ENCODE data around the gene THYN1. TPM values are rescaled to one million over a fixed set of nuclear protein-coding genes. Genes with fewer than 3 reads are reported as not detected.
"Not testable (repeated sequence)": the region's sequence is repeated elsewhere in the genome, so short reads cannot be mapped to it uniquely, and the experiment has no call there.

Gene THYN1
- total RNA-seq, 1 experiment from 2014 or later, result 88.3 TPM

GRCh38 chr11:134288486-134288885 is 35.3 kb upstream of the THYN1 start:
- H3K9me3 Mint-ChIP-seq (ENCODE audit: unreplicated experiment), result no peaks in the 10 kb centered on the region
- ChIA-PET CTCF (interaction anchor here (1.2 kb wide), 1 partner anchor 34 kb away, joined by 3 read pairs; no protein-coding TSS in a partner anchor), POLR2A (no interaction called here)
- Histone ChIP-seq H3K4me1 (no peaks in the 10 kb centered on the region), H3K36me3 (ENCODE audit: control insufficient read depth, insufficient read depth, low read length) (no peaks in the 10 kb centered on the region), H3K27me3 (replicated peaks; ENCODE audit: control insufficient read depth, insufficient read depth, low read length) (no peaks in the 10 kb centered on the region; the same call in none of the 2 replicates), H3K9me3 (no peaks in the 10 kb centered on the region), H3K4me3 (ENCODE audit: low read depth, low read length) (no peak overlapping the region)
- H3K27ac Mint-ChIP-seq (ENCODE audit: unreplicated experiment), result no peak overlapping the region
- H3K27me3 Mint-ChIP-seq (ENCODE audit: insufficient read depth, unreplicated experiment), result peaks cover 12% of the 10 kb centered on the region
- H3K4me3 Mint-ChIP-seq (ENCODE audit: unreplicated experiment), result no peak overlapping the region
- intact Hi-C loops (cut with micrococcal nuclease; ENCODE audit: unreplicated experiment), result no loop called here
- no peak for DNase-seq
- no peaks in the 10 kb centered on the region for H3K4me1 Mint-ChIP-seq (ENCODE audit: low read depth, unreplicated experiment)
- BruUV-seq (replicated peaks), result no TSS peak
- H3K36me3 Mint-ChIP-seq (ENCODE audit: insufficient read depth, unreplicated experiment), result no peaks in the 10 kb centered on the region
- no peak for TF ChIP-seq CTCF (IDR thresholded peaks at IDR 0.05; ENCODE audit: insufficient read depth in 1 of 2, low read depth in 1 of 2, low read length in 1 of 2, severe bottlenecking in 1 of 2, unreplicated experiment in 1 of 2)

- H3K4me1 Mint-ChIP-seq (ENCODE audit: low read depth, unreplicated experiment), result no peaks in the 10 kb centered on the region
- H3K27ac Mint-ChIP-seq (ENCODE audit: unreplicated experiment), result no peak overlapping the region
- no peaks in the 10 kb centered on the region for H3K4me1 ChIP-seq
- peaks cover 13% of the 10 kb centered on the region for H3K27me3 Mint-ChIP-seq (ENCODE audit: insufficient read depth, unreplicated experiment)
- no peak overlapping the region for H3K4me3 Mint-ChIP-seq (ENCODE audit: unreplicated experiment)
- intact Hi-C loops (cut with micrococcal nuclease; ENCODE audit: unreplicated experiment), result no loop called here
- H3K36me3 ChIP-seq (ENCODE audit: control insufficient read depth, insufficient read depth, low read length), result no peaks in the 10 kb centered on the region
- TF ChIP-seq CTCF (IDR thresholded peaks at IDR 0.05; ENCODE audit: insufficient read depth in 1 of 2, low read depth in 1 of 2, low read length in 1 of 2, severe bottlenecking in 1 of 2, unreplicated experiment in 1 of 2), result no peak
- CTCF ChIA-PET, result interaction anchor here (1.2 kb wide), 1 partner anchor 33 kb away, joined by 3 read pairs; no protein-coding TSS in a partner anchor
- no peaks in the 10 kb centered on the region for H3K9me3 Mint-ChIP-seq (ENCODE audit: unreplicated experiment)
- no peak overlapping the region for H3K4me3 ChIP-seq (ENCODE audit: low read depth, low read length)
- no peak for DNase-seq
- POLR2A ChIA-PET, result no interaction called here
- H3K27me3 ChIP-seq (replicated peaks; ENCODE audit: control insufficient read depth, insufficient read depth, low read length), result no peaks in the 10 kb centered on the region; the same call in none of the 2 replicates
- H3K36me3 Mint-ChIP-seq (ENCODE audit: insufficient read depth, unreplicated experiment), result no peaks in the 10 kb centered on the region
- no TSS peak for BruUV-seq (replicated peaks)
- H3K9me3 ChIP-seq, result no peaks in the 10 kb centered on the region
These were observed 34.4 kb upstream of the THYN1 start for GRCh38 chr11:134287561-134287960.

- BruUV-seq (replicated peaks); H3K4me3 ChIP-seq (ENCODE audit: low read depth, low read length); H3K4me1 ChIP-seq; H3K27ac Mint-ChIP-seq (ENCODE audit: unreplicated experiment); intact Hi-C loops (cut with micrococcal nuclease; ENCODE audit: unreplicated experiment); POLR2A ChIA-PET; H3K27me3 ChIP-seq (replicated peaks; ENCODE audit: control insufficient read depth, insufficient read depth, low read length); H3K9me3 Mint-ChIP-seq (ENCODE audit: unreplicated experiment); H3K4me1 Mint-ChIP-seq (ENCODE audit: low read depth, unreplicated experiment); DNase-seq; H3K9me3 ChIP-seq; CTCF ChIA-PET; H3K36me3 ChIP-seq (ENCODE audit: control insufficient read depth, insufficient read depth, low read length); H3K36me3 Mint-ChIP-seq (ENCODE audit: insufficient read depth, unreplicated experiment); H3K4me3 Mint-ChIP-seq (ENCODE audit: unreplicated experiment): not testable (repeated sequence)
- peaks cover 25% of the 10 kb centered on the region for H3K27me3 Mint-ChIP-seq (ENCODE audit: insufficient read depth, unreplicated experiment)
These were observed 31.2 kb upstream of the THYN1 start for GRCh38 chr11:134284349-134284748.

Data from Caco-2 (cell line).